Mucosa of stomach (tissue), 1 donor: ENCODE data around the gene KRTAP4-7.
"Not testable (repeated sequence)": the region's sequence is repeated elsewhere in the genome, so short reads cannot be mapped to it uniquely, and the experiment has no call there.

Experiments used
- H3K27me3 ChIP-seq: one replicate; pipeline ENCODE4 v1.7.0; 2013; ENCODE audit warnings: mild to moderate bottlenecking, low read length; ENCODE audit not compliant: control insufficient read depth, insufficient read depth
- H3K36me3 ChIP-seq: one replicate; pipeline ENCODE4 v1.7.0; 2013; ENCODE audit warnings: low read length; ENCODE audit not compliant: control insufficient read depth, insufficient read depth
- H3K4me1 ChIP-seq: one replicate; pipeline ENCODE4 v1.7.0; 2013; ENCODE audit warnings: mild to moderate bottlenecking, low read length; ENCODE audit not compliant: control insufficient read depth, insufficient read depth
- H3K4me3 ChIP-seq: one replicate; pipeline ENCODE4 v1.7.0; 2013; ENCODE audit warnings: low read length
- H3K9ac ChIP-seq: one replicate; pipeline ENCODE4 v1.7.0; 2013; ENCODE audit warnings: mild to moderate bottlenecking, low read length, moderate library complexity
- H3K9me3 ChIP-seq: one replicate; pipeline ENCODE4 v1.7.0; 2013; ENCODE audit warnings: mild to moderate bottlenecking, low read length, moderate library complexity; ENCODE audit not compliant: control insufficient read depth
- donor health status: Pancreatic carcinoma.

The KRTAP4-7 gene

DNA sequence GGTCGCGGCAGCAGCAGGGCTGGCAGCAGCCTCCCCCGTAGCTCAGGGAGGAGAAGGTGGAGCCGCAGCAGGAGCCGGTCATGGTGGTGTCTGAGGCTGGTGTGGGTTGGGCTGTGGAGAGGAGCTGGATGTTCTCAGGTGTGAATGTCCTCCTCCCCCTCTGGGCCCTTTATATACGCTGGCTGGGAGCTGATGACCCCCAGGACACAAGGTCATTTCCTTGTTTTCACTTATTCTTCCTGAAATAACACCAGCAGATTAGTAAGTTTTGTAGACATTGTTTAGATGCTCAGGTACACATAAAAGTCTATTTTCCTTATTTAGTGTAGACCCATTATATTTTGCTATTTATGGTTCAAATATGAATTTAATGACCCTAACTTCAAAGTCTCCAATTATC is 28.8 kb upstream of the KRTAP4-7 start, which contains the start of gene KRTAP2-2:
Gene KRTAP2-2, minus strand, starts transcription at position 101 of the 400 bp plus-strand sequence. Its CDS starts 19 bp downstream, at position 82.
- H3K9ac ChIP-seq, H3K4me3 ChIP-seq, H3K27me3 ChIP-seq, H3K9me3 ChIP-seq, H3K36me3 ChIP-seq, H3K4me1 ChIP-seq: not testable (repeated sequence)

DNA sequence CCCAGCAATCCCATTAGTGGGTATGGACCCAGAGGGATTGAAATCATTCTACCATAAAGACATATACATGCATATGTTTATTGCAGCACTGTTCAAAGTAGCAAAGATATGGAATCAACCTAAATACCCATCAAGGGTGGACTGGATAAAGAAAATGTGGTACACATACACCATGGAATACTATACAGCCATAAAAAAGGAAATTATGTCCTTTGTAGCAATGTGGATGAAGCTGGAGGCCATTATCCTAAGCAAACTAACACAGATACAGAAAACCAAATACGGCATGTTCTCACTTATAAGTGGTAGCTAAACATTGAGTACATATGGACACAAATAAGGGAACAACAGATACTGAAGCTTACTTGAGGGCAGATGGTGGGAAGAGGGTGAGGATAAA is 26.4 kb upstream of the KRTAP4-7 start:
- no peaks in the 10 kb centered on the region for H3K36me3 ChIP-seq
- no peaks in the 10 kb centered on the region for H3K4me1 ChIP-seq
- peaks cover 4% of the 10 kb centered on the region for H3K27me3 ChIP-seq
- no peaks in the 10 kb centered on the region for H3K9me3 ChIP-seq
- H3K9ac ChIP-seq = no peak overlapping the region
- no peak overlapping the region for H3K4me3 ChIP-seq

GRCh38 chr17:41058741-41059140 is 25.2 kb upstream of the KRTAP4-7 start:
- Histone ChIP-seq H3K27me3 (peaks cover 4% of the 10 kb centered on the region), H3K4me3 (no peak overlapping the region), H3K36me3 (no peaks in the 10 kb centered on the region), H3K4me1 (no peaks in the 10 kb centered on the region), H3K9ac (no peak overlapping the region), H3K9me3 (no peaks in the 10 kb centered on the region)

DNA sequence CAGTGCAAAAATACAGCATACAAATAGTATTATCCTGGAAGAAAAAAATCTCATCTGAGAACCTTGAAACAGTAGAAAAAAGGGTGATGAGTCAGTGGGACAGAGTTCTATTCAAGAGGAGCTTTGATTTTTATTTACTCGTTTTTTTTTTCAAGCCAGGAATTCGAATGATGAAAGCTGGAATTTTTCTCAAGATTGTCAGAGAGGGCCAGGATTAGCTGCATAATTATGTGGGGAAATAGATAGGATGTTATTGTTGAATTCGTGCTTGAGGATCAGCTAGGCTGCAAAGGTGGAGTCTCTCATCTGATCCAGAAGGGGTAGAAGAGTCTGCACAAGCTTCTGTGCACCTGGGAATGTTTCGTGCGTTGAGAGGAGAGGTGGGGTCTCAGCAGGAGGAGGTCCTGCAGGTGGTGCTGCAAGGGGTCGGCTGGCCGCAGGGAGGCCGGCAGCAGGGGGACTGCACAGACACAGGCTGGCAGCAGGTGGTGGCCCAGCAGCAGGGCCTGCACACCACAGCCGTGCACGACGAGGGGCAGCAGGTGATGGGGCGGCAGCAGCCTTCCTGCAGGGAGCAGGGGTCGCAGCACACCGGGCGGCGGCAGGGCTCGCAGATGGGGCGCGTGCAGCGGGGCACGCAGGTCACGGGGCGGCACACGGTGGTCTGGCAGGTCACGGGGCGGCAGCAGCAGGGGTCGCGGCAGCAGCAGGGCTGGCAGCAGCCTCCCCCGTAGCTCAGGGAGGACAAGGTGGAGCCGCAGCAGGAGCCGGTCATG is 24.5 kb upstream of the KRTAP4-7 start:
- H3K4me3 ChIP-seq, H3K27me3 ChIP-seq, H3K36me3 ChIP-seq, H3K9me3 ChIP-seq, H3K9ac ChIP-seq, H3K4me1 ChIP-seq: not testable (repeated sequence)

- Histone ChIP-seq H3K9me3 (no peaks in the 10 kb centered on the region), H3K27me3 (peaks cover 4% of the 10 kb centered on the region), H3K9ac (no peak within 1 kb of the TSS), H3K36me3 (no peaks in the 10 kb centered on the region), H3K4me1 (no peaks in the 10 kb centered on the region), H3K4me3 (no peak within 1 kb of the TSS)
Observed at GRCh38 chr17:41060052-41060604, 23.8 kb upstream of the KRTAP4-7 start, which contains the start of gene KRTAP2-3. KRTAP2-3 (minus strand) TSS chr17:41060114; CDS start chr17:41060050, 64 bp downstream.

GRCh38 chr17:41061964-41062363 is 22.0 kb upstream of the KRTAP4-7 start:
- H3K9me3 ChIP-seq = no peaks in the 10 kb centered on the region
- peaks cover 4% of the 10 kb centered on the region for H3K27me3 ChIP-seq
- no peak overlapping the region for H3K9ac ChIP-seq
- no peaks in the 10 kb centered on the region for H3K4me1 ChIP-seq
- H3K4me3 ChIP-seq = no peak overlapping the region
- no peaks in the 10 kb centered on the region for H3K36me3 ChIP-seq

DNA sequence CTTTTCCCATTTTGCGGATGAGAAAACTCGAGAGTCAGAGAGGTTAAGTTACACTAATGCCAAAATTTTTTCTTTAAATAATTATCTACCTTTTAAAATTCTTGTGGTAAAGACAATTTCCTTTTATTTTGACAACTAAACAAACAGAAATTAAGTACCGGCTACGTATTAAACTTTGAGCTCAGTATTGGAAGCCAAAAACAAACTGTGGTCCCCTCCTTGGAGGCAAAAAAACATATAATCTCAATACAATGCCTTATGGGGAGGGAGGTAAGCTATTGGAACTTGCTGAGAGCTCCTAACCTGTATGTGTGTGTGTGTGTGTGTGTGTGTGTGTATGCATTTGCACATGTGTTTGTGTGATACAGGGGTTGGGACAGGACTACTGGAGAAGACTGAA is 20.5 kb upstream of the KRTAP4-7 start:
- no peaks in the 10 kb centered on the region for H3K4me1 ChIP-seq
- H3K27me3 ChIP-seq = peaks cover 4% of the 10 kb centered on the region
- no peaks in the 10 kb centered on the region for H3K9me3 ChIP-seq
- no peak overlapping the region for H3K4me3 ChIP-seq
- H3K36me3 ChIP-seq = no peaks in the 10 kb centered on the region
- H3K9ac ChIP-seq = no peak overlapping the region

DNA sequence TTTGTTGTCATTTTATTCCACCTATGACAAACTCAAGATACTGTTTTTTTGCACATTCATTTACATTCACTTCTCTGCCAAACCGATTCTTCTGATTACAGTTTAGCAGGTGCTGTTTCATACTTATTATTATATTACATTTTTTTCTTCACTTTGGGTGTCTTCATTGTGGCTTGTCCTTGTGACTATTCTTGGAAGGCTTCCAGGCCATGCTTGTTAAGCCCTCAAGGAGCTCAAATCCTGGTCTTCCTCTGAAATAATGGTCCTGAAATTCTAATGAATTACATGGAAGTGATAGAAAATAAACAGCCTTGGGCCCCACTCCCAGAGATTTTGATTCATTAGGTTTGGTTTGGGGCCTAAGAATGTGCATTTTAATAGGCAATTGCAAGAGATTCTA is 19.6 kb upstream of the KRTAP4-7 start:
- Histone ChIP-seq H3K4me3 (no peak overlapping the region), H3K9me3 (no peaks in the 10 kb centered on the region), H3K27me3 (peaks cover 4% of the 10 kb centered on the region), H3K9ac (no peak overlapping the region), H3K36me3 (no peaks in the 10 kb centered on the region), H3K4me1 (no peaks in the 10 kb centered on the region)

- not testable (repeated sequence) for H3K4me3 ChIP-seq, H3K9ac ChIP-seq, H3K36me3 ChIP-seq, H3K27me3 ChIP-seq, H3K9me3 ChIP-seq, H3K4me1 ChIP-seq
Observed at GRCh38 chr17:41065016-41065689, 18.8 kb upstream of the KRTAP4-7 start.

DNA sequence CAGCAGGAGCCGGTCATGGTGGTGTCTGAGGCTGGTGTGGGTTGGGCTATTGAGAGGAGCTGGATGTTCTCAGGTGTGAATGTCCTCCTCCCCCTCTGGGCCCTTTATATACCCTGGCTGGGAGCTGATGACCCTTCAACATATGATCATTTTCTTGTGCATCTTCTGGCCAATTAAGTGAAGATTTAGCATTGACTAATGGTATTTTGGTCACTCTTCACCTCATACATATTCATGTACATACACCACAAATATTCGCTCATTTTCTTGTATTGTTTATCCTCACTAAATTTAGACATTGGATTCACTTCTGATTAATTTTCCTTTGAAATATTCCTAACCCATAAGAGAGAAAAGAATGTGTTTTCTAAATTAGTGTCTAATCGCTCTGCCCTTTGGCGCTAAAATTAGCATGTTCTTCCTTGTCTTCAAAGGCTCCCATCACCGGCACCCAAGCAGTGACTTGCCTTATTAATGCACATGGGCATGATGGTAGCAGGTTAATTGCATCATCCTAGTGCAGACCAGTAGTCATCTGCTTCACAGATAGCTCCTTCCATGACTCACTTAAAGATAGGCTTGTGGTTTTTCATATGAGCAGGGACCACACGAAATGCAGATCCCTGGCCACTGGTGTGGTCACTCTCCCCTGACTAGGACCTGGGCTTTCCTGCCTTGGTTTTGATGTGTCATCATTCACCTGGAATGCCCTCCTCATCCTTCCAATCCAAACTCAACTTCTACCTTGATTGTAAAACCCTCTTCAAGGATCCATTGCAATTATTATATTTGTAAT is 17.9 kb upstream of the KRTAP4-7 start, which contains the start of gene KRTAP2-4:
Gene KRTAP2-4, minus strand, starts transcription at position 51 of the 796 bp plus-strand sequence. Its CDS starts 34 bp downstream, at position 17.
- Histone ChIP-seq H3K27me3 (no peaks in the 10 kb centered on the region), H3K9ac (no peak within 1 kb of the TSS), H3K36me3 (no peaks in the 10 kb centered on the region), H3K4me1 (no peaks in the 10 kb centered on the region), H3K9me3 (no peaks in the 10 kb centered on the region), H3K4me3 (no peak within 1 kb of the TSS)

- Histone ChIP-seq H3K4me3 (no peak overlapping the region), H3K36me3 (no peaks in the 10 kb centered on the region), H3K9me3 (no peaks in the 10 kb centered on the region), H3K9ac (no peak overlapping the region), H3K4me1 (no peaks in the 10 kb centered on the region), H3K27me3 (no peaks in the 10 kb centered on the region)
Observed at GRCh38 chr17:41067281-41067680, 16.7 kb upstream of the KRTAP4-7 start.
